Thymus (tissue), 14 donors: Measurements from ENCODE around the gene ZFP36L1. TPM values are rescaled to one million over a fixed set of nuclear protein-coding genes. Genes with fewer than 3 reads are reported as not detected.

Experiments
- DNase-seq, 9 donors: peaks; one replicate each; pipeline ENCODE4 v3.0.0-alpha.2; 2013; ENCODE audit warnings: low spot score in 9 of 9, low read depth in 6 of 9, missing footprints in 1 of 9
- H3K27ac ChIP-seq, 2 donors: one replicate each; pipeline ENCODE4 v1.5.1; 2013; ENCODE audit warnings: control low read depth in 1 of 2, low read depth in 1 of 2, low read length in 1 of 2, mild to moderate bottlenecking in 1 of 2, moderate library complexity in 1 of 2
- H3K27me3 ChIP-seq, 2 donors: one replicate each; pipeline ENCODE4 v1.5.1; 2013; ENCODE audit warnings: low read length in 1 of 2; ENCODE audit not compliant: control insufficient read depth in 2 of 2, insufficient read depth in 1 of 2
- H3K36me3 ChIP-seq, 2 donors: one replicate each; pipeline ENCODE4 v1.5.1; 2013; ENCODE audit warnings: low read length in 1 of 2, mild to moderate bottlenecking in 1 of 2, moderate library complexity in 1 of 2; ENCODE audit not compliant: control insufficient read depth in 2 of 2, insufficient read depth in 2 of 2
- H3K4me1 ChIP-seq, 2 donors: one replicate each; pipeline ENCODE4 v1.5.1; 2013; ENCODE audit warnings: low read length in 2 of 2; ENCODE audit not compliant: control insufficient read depth in 2 of 2, insufficient read depth in 2 of 2
- H3K4me3 ChIP-seq, 2 donors: one replicate each; pipeline ENCODE4 v1.5.1; 2013; ENCODE audit warnings: low read length in 2 of 2, control low read depth in 1 of 2, mild to moderate bottlenecking in 1 of 2
- H3K9me3 ChIP-seq, 2 donors: one replicate each; pipeline ENCODE4 v1.5.1; 2013; ENCODE audit warnings: low read length in 1 of 2, mild to moderate bottlenecking in 1 of 2; ENCODE audit not compliant: control insufficient read depth in 2 of 2, insufficient read depth in 1 of 2
- WGBS: extraction: QIAGEN DNeasy Blood & Tissue Kit; methylation state at CpG from one replicate; pipeline ENCODE4 v1.1.7; 2013; 5-methylcytosine and 5-hydroxymethylcytosine counted together
- long read RNA-seq, 10 donors: transcript quantifications; one replicate each; lab custom pipeline, GENCODE V29; 2026
- polyA plus RNA-seq: library from polyadenylated mRNA; stranded (reverse); fragments of 200-250 nt; gene quantifications from one replicate; pipeline ENCODE4 v1.2.3, GENCODE V29; 2013
- total RNA-seq: library from RNA; stranded (reverse); fragments of 120-200 nt; gene quantifications from one replicate; pipeline ENCODE4 v1.2.4, GENCODE V29; 2013
- donor health status: healthy.

ZFP36L1 gene
- 30.0 TPM for total RNA-seq
- 109 TPM for polyA plus RNA-seq
- long read RNA-seq, donor 1, transcript ZFP36L1-202 (2 exons, 3,190 nt) = major isoform, 10 of 10 reads
- long read RNA-seq, donor 1, partial matches to known transcripts = 0 of 10 reads
- long read RNA-seq, donor 1, other reads (novel, unspliced or antisense) = 0 of 10 reads
- long read RNA-seq, donor 2 = 0 reads
- long read RNA-seq, donor 3, transcript ZFP36L1-202 (2 exons, 3,190 nt) = major isoform, 123 of 124 reads
- long read RNA-seq, donor 3, partial matches to known transcripts = 0 of 124 reads
- long read RNA-seq, donor 3, other reads (novel, unspliced or antisense) = 0 of 124 reads
- long read RNA-seq, donor 4, transcript ZFP36L1-202 (2 exons, 3,190 nt) = major isoform, 63 of 65 reads
- long read RNA-seq, donor 4, partial matches to known transcripts = 0 of 65 reads
- long read RNA-seq, donor 4, other reads (novel, unspliced or antisense) = 0 of 65 reads
- long read RNA-seq, donor 5, transcript ZFP36L1-202 (2 exons, 3,190 nt) = major isoform, 186 of 188 reads
- long read RNA-seq, donor 5, partial matches to known transcripts = 0 of 188 reads
- long read RNA-seq, donor 5, other reads (novel, unspliced or antisense) = 0 of 188 reads
- long read RNA-seq, donor 6, transcript ZFP36L1-202 (2 exons, 3,190 nt) = major isoform, 199 of 200 reads
- long read RNA-seq, donor 6, partial matches to known transcripts = 0 of 200 reads
- long read RNA-seq, donor 6, other reads (novel, unspliced or antisense) = 0 of 200 reads
- long read RNA-seq, donor 7, transcript ZFP36L1-202 (2 exons, 3,190 nt) = major isoform, 145 of 145 reads
- long read RNA-seq, donor 7, partial matches to known transcripts = 0 of 145 reads
- long read RNA-seq, donor 7, other reads (novel, unspliced or antisense) = 0 of 145 reads
- long read RNA-seq, donor 8, transcript ZFP36L1-202 (2 exons, 3,190 nt) = major isoform, 69 of 69 reads
- long read RNA-seq, donor 8, partial matches to known transcripts = 0 of 69 reads
- long read RNA-seq, donor 8, other reads (novel, unspliced or antisense) = 0 of 69 reads
- long read RNA-seq, donor 9, transcript ZFP36L1-202 (2 exons, 3,190 nt) = major isoform, 67 of 69 reads
- long read RNA-seq, donor 9, partial matches to known transcripts = 0 of 69 reads
- long read RNA-seq, donor 9, other reads (novel, unspliced or antisense) = 0 of 69 reads
- long read RNA-seq, donor 10, transcript ZFP36L1-202 (2 exons, 3,190 nt) = major isoform, 108 of 115 reads
- long read RNA-seq, donor 10, partial matches to known transcripts = 7 of 115 reads
- long read RNA-seq, donor 10, other reads (novel, unspliced or antisense) = 0 of 115 reads

GRCh38 chr14:68792979-68793733 is at the start of gene ZFP36L1:
ZFP36L1 (minus strand) TSS chr14:68793067; CDS start chr14:68792938, 129 bp downstream.
- peak within 1 kb of the TSS; percentile 69 to 95 for H3K4me3 ChIP-seq
- H3K36me3 ChIP-seq = peaks cover 19 to 33% of the 10 kb centered on the region in 2 donors
- H3K27me3 ChIP-seq = no peaks in the 10 kb centered on the region
- peak in 8 of 9 donors; percentile 91 to 99 (median 96) for DNase-seq
- H3K27ac ChIP-seq = peak within 1 kb of the TSS; percentile 100
- H3K4me1 ChIP-seq = peaks cover 10 to 43% of the 10 kb centered on the region in 2 donors
- WGBS = under 1% methylated on average over 51 of the region's 51 CpGs
- no peaks in the 10 kb centered on the region for H3K9me3 ChIP-seq

- Histone ChIP-seq H3K4me3 (no peak overlapping the region), H3K27ac (no peak overlapping the region), H3K9me3 (peaks cover 0 to 3% of the 10 kb centered on the region in 2 donors), H3K4me1 (peaks cover 0 to 4% of the 10 kb centered on the region in 2 donors), H3K27me3 (peaks cover 0 to 3% of the 10 kb centered on the region in 2 donors), H3K36me3 (no peaks in the 10 kb centered on the region)
- WGBS = 96% methylated on average over 5 of the region's 5 CpGs
- DNase-seq = no peak
These were observed 49.4 kb upstream of the ZFP36L1 start for GRCh38 chr14:68842298-68842697.

- no peak overlapping the region for H3K27ac ChIP-seq
- DNase-seq = no peak
- peaks cover 0 to 6% of the 10 kb centered on the region in 2 donors for H3K9me3 ChIP-seq
- peaks cover 0 to 4% of the 10 kb centered on the region in 2 donors for H3K4me1 ChIP-seq
- peaks cover 0 to 3% of the 10 kb centered on the region in 2 donors for H3K27me3 ChIP-seq
- no peaks in the 10 kb centered on the region for H3K36me3 ChIP-seq
- WGBS = 74% methylated on average over 6 of the region's 6 CpGs
- H3K4me3 ChIP-seq = no peak overlapping the region
These were observed 48.3 kb upstream of the ZFP36L1 start for GRCh38 chr14:68841016-68841809.

- Histone ChIP-seq H3K27ac (no peak overlapping the region), H3K4me3 (no peak overlapping the region), H3K4me1 (peaks cover 0 to 4% of the 10 kb centered on the region in 2 donors), H3K36me3 (no peaks in the 10 kb centered on the region), H3K9me3 (peaks cover 0 to 6% of the 10 kb centered on the region in 2 donors), H3K27me3 (peaks cover 0 to 3% of the 10 kb centered on the region in 2 donors)
- DNase-seq = no peak
- 98% methylated on average over 2 of the region's 2 CpGs for WGBS
These were observed 47.6 kb upstream of the ZFP36L1 start for GRCh38 chr14:68840454-68840853.

GRCh38 chr14:68836082-68836481 is 43.2 kb upstream of the ZFP36L1 start:
- H3K4me1 ChIP-seq = no peaks in the 10 kb centered on the region
- H3K36me3 ChIP-seq = no peaks in the 10 kb centered on the region
- H3K27ac ChIP-seq = no peak overlapping the region
- no peaks in the 10 kb centered on the region for H3K27me3 ChIP-seq
- no peak for DNase-seq
- H3K9me3 ChIP-seq = peaks cover 0 to 9% of the 10 kb centered on the region in 2 donors
- no peak overlapping the region for H3K4me3 ChIP-seq
- WGBS = 97% methylated on average over 1 of the region's 1 CpG

- Histone ChIP-seq H3K36me3 (no peaks in the 10 kb centered on the region), H3K9me3 (peaks cover 0 to 9% of the 10 kb centered on the region in 2 donors), H3K27ac (no peak overlapping the region), H3K4me3 (no peak overlapping the region), H3K27me3 (no peaks in the 10 kb centered on the region), H3K4me1 (no peaks in the 10 kb centered on the region)
- DNase-seq = no peak
- WGBS = 82% methylated on average over 6 of the region's 6 CpGs
These were observed 41.9 kb upstream of the ZFP36L1 start for GRCh38 chr14:68834816-68835215.

GRCh38 chr14:68828698-68829097 is 35.8 kb upstream of the ZFP36L1 start:
- H3K4me3 ChIP-seq = no peak overlapping the region
- H3K27ac ChIP-seq = no peak overlapping the region
- H3K27me3 ChIP-seq = no peaks in the 10 kb centered on the region
- no peaks in the 10 kb centered on the region for H3K36me3 ChIP-seq
- peaks cover 5 to 10% of the 10 kb centered on the region in 2 donors for H3K4me1 ChIP-seq
- peaks cover 0 to 3% of the 10 kb centered on the region in 2 donors for H3K9me3 ChIP-seq
- DNase-seq = no peak
